CD4-positive, alpha-beta T cell treated with Interleukin-15 for 4 hours (primary cell): Measurements from ENCODE around the gene PCNT.

ENCODE experiments used
- DNase-seq: peaks from one replicate; pipeline ENCODE4 v3.0.0-alpha.2; 2020; ENCODE audit warnings: low spot score

Gene PCNT

DNA sequence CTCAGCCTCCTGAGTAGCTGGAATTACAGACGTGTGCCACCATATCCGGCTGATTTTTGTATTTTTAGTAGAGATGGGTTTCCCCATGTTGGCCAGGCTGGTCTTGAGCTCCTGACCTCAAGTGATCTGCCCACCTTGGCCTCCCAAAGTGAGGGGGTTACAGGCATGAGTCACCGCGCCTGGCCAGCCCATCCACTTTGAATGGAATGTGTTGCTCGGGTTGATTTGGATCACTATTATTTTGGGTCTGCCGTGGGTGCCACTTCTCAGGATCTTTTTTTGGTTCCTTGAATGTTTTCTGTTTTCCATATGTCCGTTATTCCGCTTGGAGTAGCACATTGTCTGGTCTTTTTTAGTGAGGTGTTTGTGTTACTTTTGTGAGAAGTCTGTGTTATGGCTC lies 17.0 kb downstream of the PCNT start:
- no peak for DNase-seq

DNA sequence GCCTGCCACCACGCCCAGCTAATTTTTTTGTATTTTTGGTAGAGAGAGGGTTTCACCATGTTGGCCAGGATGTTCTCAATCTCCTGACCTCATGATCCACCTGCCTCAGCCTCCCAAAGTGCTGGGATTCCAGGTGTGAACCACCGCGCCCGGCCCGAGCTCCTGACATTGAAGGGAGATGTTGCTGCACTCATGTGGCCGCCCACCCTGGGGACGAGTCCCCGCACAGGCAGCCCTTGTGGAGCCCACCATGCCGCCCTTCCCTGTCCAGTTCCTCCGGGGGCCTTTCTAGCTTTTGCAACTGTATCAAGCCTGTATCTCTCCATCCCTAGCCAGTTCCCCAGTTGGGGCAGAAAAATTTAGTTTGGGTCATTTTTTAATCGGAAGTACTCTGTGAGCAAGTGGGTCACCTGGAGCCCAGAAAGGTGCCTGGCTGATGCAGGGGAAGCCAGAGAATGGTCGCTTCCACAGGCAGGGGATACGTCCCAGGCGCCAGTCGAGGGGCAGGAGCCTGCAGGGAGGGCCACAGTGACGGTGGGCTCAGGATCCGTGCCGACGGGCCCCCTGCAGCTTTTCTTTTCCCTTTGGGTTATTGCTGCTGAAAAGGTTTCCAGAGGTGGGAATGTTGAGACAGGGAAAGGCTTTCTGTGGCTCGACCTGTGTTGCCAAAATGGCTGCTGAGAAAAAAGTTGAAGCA lies 20.4 kb downstream of the PCNT start:
- no peak for DNase-seq

DNA sequence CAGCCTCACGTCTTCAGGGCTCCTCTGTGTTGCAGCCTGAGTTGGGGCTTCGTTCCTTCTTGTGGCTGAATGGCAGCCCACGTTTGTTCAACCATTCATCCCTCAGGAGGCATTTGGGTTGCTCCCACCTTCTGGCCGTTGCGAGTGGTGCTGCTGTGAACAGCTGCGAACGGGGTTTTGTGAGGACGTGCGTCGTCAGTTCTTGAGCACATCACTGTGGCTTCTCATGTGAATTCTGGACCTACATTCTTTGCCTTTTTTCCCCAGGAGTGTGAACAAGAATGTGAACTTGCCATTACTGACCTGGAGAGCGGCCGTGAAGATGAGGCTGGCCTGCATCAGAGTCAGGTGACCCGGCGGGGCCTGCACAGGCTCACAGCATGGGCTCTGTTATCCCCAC lies 21.9 kb downstream of the PCNT start:
- DNase-seq, result no peak

DNA sequence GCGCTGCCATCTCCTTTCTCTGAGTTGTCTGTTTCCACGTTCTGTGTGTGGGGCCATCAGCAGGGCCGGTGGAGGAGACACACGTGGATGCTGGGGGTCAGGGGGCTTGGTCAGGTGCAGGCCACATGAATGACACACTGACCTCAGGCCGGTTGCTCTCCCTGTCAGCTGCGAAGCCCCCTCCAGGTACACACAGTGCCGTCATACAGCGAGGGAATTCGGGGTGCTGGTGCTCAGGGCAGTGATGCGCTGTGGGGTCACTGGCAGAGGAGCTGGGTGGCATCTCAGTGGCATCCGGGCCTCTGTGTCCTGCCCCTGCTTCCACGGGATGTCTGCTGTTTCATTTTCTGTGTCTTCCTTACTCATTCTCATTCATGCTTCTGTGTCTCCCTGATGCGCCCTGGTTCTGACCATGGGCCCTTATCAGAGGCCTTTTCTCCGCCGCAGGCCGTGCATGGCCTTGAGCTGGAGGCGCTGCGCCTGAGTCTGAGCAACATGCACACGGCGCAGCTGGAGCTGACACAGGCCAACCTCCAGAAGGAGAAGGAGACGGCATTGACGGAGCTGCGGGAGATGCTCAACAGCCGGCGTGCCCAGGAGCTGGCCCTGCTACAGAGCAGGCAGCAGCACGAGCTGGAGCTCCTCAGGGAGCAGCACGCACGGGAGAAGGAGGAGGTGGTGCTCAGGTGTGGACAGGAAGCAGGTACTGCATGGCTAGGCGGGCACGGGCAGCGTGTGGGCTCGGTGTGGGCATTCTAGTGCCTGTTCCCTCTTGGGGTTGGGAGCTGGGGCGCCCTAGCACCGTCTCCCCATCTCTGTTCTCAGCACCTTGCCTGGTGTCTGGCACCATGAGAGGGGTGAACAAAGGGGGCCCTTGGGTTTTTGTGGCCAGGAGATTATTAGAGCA lies 22.6 kb downstream of the PCNT start:
- no peak for DNase-seq

DNA sequence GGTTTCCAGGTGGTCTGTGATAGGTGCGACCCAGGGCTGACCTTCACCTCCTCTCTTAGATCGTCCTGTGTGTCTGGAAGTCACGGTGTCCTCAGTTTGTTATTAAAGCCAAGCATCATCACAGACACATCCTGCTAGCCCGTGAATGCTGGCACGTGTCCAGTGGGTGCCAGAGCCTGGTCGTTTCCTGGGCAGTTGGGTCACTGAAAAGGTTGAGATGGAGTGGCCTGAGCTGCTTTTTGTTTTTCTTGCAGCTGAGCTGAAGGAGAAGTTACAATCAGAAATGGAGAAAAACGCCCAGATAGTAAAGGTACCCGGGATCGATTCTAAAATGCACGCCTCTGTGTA lies 23.2 kb downstream of the PCNT start:
- no peak for DNase-seq

DNA sequence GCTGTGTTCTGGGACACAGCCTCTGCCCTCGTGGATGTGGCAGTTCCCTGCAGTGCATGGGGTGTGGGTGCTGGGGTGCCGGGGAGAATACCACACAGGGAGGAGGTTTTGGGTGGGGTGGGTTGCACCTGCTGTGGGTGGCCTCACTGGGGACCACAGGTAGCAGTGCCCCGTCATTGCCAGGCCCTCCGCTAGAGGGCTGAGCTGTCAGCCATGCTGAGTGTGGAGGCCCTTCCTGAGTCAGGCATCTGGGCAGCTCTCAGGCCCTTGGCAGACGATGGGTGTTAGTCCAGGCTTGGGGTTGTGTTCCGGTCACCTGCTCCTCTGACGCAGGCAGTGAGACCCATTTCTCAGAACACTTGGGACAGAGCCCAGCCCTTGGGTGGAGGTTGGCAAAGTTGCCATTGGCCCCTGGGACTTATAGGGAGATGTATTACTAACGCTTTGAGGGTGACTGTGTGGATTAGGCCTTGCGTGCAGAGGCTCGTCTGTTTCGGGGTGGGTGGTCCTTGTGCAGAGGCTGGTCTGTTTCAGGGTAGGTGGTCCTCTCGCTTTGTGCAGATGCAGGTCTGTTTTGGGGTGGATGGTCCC lies 23.9 kb downstream of the PCNT start:
- DNase-seq, result no peak

DNA sequence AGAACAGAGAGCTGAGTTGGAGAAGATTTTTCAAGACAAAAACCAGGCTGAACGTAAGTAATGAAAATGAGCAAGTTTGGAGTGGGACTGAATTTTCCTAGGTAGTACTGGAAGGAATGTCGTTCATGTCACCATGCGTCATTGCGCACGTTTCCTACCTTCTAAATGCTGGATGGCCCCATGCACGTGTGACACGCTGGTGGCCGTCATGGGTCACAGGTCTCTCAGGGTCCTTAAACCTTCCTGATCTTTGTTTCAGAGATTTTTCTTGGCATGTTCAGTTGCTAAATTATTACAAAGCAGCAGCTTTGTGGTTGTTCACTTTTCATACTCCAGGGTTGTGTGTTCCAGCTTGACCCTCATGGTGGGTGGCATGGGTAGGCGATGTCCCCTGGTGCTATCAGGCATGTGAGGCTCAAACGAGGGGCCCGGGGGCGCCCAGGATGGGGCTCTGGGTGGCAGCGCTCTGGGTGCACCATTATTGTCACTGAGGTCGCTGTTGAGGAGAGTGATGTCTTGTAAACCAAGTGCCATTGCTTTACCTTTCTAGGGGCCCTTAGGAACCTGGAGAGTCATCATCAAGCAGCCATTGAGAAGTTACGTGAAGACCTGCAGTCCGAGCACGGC lies 25.3 kb downstream of the PCNT start:
- DNase-seq, result no peak

DNA sequence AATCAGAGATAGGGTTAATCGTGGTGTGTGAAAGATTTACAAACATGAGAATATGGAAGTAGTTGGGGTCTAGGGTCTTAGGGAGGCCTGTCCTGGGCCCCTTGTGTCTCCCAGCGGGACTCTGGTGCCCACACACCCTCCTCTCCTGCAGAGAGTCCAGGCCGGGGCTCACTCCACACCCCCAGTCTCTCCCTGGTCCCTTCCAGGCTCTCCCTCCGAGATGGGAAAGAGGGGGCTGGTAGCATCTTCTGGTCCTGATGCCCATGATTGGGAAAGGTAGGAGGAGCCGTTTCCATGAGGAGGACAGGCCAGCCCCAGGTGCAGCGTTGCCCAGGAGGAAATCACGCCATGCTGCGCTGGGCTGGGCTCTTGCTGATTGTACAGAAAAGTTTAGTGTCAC lies 26.6 kb downstream of the PCNT start:
- DNase-seq, result no peak

DNA sequence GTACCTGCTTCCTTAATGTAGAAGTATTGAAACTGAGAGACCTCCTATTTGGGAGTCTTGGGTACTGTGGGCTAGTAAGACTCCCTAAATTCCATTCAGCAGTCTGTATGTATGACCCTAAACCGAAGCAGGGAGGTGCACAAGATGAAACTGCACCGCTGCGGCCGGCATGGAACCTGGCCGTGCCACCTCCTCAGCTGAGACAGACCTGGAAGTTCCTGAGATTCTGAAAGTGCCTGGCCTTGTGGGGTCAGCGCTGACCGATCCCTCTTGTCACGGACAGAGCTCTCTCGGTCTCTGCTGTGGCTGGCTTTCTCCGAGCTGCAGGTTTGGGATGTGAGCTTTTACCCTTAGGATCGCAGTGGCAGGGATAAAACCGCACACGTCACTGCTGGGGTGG lies 27.0 kb downstream of the PCNT start:
- no peak for DNase-seq

DNA sequence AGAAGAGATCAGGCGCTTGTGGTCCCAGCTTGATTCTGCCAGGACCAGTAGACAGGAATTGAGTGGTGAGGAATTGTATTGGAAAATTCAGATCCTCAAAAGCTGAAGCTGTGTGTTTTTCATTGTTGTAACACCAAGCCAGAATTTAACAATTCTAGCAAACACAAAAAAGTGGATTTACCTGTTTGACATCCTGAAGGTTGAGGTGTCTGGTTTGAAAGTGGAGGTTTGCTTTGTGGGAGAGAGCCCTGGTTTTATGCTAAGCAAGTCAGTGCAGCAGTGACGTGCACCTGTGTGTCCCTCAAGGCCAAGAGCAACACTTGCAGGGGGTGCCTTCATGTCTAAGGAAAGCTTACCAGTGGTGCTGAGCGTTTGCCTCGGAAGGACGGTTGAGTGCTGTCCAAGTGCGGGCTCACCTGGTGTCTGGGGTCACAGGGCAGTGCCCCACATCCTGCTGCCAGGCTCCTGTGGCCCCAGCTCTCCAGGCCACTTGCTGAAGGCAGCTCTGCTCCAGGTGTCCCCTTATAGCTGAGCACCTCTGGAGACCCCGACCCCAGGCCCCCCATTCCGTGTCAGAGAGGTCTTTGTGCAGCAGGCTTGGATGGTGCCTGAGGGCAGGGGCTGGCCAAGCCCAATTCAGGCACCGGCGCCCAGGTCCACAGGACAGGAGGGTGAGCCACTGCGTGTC lies 27.7 kb downstream of the PCNT start:
- DNase-seq, result no peak

DNA sequence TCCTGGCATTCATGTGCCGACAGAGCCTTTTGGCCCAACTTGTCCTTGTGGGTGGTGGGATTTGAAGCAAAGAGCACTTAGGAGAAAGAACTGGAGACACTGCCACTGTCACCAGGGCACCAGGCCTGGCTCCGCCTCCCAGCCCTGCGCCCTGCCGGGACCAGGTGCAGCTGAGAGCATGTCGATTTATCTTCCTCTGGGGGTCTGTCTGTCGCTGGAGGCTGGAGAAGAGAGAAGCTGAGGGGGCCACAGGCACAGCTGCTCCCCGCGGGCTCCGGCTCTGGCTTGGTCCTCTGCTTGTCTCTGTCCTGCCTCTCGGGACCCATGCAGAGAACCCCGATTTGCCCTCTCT lies 28.2 kb downstream of the PCNT start:
- no peak for DNase-seq

DNA sequence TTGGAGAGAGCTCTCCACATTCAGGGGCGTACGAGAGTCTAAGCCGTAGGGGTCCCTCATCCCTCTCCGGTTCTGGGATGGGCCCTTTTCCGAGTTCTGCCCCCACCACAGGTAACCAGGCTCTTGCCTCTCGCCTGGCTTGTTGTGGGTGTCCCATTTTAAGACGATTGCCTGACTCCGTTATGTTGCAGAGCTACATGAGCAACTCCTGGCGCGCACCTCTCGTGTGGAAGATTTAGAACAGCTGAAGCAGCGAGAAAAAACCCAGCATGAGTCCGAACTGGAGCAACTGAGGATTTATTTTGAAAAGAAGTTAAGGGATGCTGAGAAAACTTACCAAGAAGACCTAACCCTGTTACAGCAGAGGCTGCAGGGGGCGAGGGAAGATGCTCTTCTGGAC lies 29.0 kb downstream of the PCNT start:
- DNase-seq, result no peak

DNA sequence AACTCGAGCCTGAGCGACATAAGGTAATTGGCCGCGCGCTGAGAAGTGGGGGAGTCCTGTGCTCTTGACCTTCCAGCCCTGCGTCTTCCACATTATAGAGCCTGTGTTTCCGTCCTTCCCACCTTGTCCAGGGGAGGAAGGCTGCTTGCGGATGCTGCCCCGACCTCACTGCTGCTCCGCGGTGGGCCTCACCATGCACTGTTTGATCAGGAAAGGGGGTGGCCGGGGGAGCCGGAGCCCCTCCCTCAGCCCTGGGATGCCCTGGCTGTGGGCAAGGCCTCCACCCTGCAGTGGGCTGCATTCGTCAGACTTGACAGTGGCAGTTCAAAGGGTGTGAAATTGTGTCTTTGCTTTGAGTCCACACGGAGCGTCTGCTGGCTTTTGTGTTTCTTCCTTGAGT lies 30.1 kb downstream of the PCNT start:
- no peak for DNase-seq

DNA sequence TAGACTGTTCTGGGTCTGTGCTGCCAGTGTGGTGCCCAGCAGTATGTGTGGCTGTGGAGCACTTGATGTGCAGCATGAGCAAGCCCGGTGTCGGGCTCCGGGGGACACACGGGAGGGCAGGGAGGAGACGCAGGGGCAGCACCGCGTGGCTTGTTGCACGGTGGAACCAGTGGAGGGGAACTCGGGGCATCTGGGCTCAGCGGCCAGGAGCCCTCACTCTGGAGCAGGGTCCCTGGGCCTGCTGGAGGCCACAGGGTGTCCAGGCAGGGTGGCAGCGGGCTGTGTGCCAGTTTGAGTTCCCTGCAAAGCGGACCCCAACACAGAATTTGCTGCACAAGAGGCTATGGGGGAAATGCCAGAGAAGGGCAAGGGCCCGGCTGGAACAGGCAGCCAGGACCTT lies 30.6 kb downstream of the PCNT start:
- DNase-seq, result no peak

DNA sequence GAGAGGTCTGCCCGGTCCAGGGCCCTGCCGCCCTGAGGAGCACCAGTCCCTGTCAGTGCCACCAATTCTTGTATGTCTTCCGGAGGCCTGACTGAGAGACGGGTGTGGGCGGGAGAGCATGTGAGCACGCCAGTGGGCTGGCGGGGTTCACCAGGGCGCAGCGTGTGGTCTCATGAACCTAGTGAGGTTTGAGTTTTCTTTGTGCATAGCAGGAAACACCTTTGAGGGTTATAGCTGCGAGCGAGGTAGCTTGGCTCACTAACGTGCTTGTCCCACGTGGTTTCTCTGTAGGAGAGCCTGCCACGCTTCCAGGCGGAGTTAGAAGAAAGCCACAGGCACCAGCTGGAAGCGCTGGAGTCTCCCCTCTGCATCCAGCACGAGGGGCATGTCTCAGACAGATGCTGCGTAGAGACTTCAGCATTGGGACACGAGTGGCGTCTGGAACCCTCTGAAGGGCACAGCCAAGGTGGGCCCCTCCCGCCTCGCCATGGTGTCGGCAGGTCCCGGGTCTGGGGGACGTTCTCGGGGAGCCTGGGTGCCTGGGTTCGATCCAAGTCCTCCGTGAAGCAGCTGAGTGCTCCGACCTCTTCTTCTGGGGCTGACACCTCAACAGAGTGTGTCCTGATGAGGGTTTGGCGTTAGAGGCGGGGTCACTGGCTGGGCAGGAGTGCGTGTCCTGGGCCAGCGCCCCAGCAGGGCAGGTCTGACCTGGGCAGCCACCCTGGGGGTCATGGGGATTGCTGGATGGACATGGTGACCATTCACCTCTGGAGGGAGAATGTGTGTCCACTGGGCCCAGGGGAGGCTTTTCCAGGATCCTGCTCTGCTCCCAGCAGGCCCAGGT lies 31.4 kb downstream of the PCNT start:
- DNase-seq, result no peak

DNA sequence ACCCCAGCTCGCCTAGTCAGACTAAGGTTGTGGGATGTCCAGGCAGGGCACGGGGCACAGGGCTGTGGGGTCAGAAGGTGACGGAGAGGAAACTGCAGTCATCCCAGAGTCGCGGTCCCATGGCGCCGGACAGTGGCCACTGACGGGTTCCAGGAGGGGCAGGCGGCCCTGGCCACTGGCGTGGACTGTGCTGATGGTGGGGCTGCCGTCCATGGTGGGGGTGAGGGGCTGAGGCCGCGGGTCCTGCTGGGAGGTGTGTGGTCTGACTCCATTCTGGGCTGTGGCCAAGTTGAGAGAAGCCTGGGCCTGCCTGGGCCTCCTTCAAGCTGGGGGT lies 32.0 kb downstream of the PCNT start:
- DNase-seq, result no peak

DNA sequence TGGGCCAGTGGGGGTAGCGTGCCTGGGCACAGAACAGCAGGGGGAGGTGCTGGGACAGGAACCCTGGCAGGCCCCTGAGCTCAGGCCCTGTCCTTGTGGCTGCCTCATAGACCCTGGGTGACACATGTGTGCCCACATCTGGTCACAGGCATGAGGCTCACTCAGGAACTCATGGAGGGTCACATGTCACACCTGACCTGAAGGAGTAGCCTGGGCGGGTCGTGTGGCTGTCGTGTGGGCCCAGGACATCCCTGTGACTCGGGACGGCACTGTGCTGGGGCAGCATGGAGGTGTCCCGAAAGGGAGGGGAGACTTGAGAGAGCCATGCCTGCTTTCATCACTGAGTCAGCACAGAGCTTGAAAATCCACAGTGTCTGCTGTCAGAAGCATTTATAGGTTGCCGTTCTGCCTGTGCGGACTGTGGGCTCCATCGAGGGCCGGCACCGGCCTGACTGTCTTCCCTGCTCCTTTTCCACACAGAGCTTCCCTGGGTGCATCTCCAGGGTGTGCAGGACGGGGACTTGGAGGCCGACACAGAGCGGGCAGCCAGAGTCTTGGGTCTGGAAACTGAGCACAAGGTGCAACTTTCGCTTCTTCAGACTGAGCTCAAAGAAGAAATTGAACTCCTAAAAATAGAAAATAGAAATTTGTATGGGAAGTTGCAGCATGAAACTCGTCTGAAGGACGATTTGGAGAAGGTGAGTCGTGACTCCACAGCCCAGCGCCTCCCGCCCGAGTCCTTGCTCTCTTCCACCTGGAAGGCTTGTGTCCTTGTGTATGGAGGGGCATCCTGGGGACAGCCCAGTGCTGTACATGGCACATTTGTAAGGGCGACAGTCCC lies 32.8 kb downstream of the PCNT start:
- no peak for DNase-seq

DNA sequence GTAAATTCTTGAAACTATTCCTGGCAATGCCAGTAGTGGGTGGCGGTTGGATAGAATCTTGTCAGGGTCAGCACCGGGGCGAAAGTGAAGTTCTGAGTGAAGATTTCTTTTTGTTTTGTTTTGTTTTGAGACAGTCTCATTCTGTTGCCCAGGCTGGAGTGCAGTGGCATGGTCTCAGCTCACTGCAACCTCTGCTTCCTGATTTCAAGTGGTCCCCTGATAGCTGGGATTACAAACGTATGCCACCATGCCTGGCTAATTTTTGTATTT lies 33.3 kb downstream of the PCNT start:
- DNase-seq, result no peak

DNA sequence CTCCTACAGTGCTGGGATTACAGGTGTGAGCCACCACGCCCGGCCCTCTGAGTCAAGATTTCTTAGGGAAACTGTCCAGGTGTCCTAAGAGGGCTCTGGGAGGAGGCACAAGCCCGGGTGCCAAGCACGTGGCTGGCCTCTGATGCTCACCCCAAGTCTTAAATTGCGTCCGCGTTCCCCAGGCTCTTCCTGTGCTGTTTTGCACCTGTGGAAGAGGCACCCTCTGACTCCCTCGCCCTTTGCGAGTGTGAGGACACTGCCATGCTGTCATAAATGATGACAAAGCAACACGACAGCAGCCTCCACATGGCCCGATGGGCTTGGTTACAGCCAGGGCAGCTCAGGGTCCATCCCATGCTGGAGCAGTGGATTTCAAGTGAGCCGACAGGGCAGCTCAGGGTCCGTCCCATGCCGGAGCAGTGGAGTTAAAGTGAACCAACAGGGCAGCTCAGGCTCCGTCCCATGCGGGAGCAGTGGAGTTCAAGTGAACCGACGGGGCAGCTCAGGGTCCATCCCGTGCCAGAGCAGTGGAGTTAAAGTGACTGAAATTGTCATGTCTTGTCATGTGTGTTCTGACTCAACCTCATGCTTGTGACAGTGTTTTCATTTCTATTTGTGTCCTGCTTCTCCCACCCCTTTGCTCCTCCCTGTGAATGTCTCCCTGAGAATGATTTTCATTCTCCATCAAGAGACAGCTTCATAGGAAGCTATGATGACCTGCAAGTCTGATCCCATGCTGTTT lies 33.9 kb downstream of the PCNT start:
- DNase-seq, result no peak

DNA sequence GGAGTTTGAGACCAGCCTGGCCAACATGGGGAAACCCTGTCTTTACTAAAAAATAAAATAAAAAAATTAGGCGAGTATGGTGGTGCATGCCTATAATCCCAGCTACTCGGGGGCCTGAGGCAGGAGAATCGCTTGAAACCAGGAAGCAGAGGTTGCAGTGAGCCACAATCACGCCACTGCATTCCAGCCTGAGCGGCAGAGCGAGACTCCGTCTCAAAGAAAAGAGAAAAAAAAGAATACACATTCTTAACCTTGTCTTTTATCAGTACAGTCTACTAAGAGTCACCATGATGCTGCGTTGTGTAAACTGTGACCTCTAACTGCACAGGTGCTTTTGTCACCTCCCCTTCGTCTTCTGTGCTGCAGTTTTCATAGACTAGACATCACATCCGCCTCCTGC lies 37.2 kb downstream of the PCNT start:
- no peak for DNase-seq
